HCT116 (cell line): ENCODE measurements around the gene CCNG1. TPM values are rescaled to one million over a fixed set of nuclear protein-coding genes. Genes with fewer than 3 reads are reported as not detected.

ENCODE experiments used
- ATAC-seq: fragments of 200-7000 bp; cut with Tn5 transposase; 2 replicates; pipeline ENCODE4 v1.9.1; 2020; ENCODE audit warnings: mild to moderate bottlenecking, moderate library complexity
- BruUV-seq: library from RNA; stranded (reverse); fragments of 400-500 nt; replicated peaks from 2 replicates; lab custom pipeline; 2021; lab: Mats Ljungman, UMichigan
- CTCF ChIA-PET: fragments of 300-600 bp; sonication (Branson Sonifier 250); formaldehyde crosslinking; loops from one replicate; lab custom pipeline; 2021; ENCODE audit warnings: antibody characterized with exemption; lab: Charles Lee
- POLR2A ChIA-PET: fragments of 300-600, 350-600 bp; sonication (Branson Sonifier 250); formaldehyde crosslinking; loops from one replicate; lab custom pipeline; 2021; ENCODE audit warnings: antibody characterized with exemption; lab: Charles Lee
- RAD21 ChIA-PET, 2 experiments: fragments of 300-600 bp; sonication (Branson Sonifier 250); formaldehyde crosslinking; loops; one replicate each; lab custom pipeline; 2023; ENCODE audit warnings: low total read pairs in 2 of 2; ENCODE audit not compliant: uncharacterized antibody in 2 of 2, unreplicated experiment in 2 of 2, low non-redundant PET in 1 of 2; lab: Charles Lee
- DNase-seq: peaks from one replicate; pipeline ENCODE4 v3.0.0-alpha.2; 2010; ENCODE audit warnings: low read depth, low spot score
- H2AFZ ChIP-seq: fragments of 200-600 bp; shearing (Covaris generic), sonication (generic); 2 replicates; pipeline ENCODE4 v1.6.1; 2017; ENCODE audit warnings: low read depth, mixed run types, mixed read lengths, antibody characterized with exemption, low read length; ENCODE audit not compliant: poor library complexity, severe bottlenecking
- H3K27ac ChIP-seq: 2 replicates; pipeline ENCODE4 v1.5.1; 2012; ENCODE audit warnings: low read depth, low read length
- H3K27me3 ChIP-seq: fragments of 200-600 bp; sonication (generic); 2 replicates; pipeline ENCODE4 v1.6.1; 2016; ENCODE audit warnings: mixed run types, low read length, mixed read lengths; ENCODE audit not compliant: insufficient read depth
- H3K36me3 ChIP-seq, 2 experiments: fragments of 200-500 bp in 1 of 2; fragments of 200-600 bp in 1 of 2; sonication (Bioruptor generic) in 1 of 2; sonication (generic) in 1 of 2; 2 replicates each; pipeline versions ENCODE4 v1.5.1 to v1.6.1; 2014 to 2016; ENCODE audit warnings: low read length in 2 of 2, inconsistent platforms in 1 of 2, mixed read lengths in 1 of 2, mixed run types in 1 of 2; ENCODE audit not compliant: insufficient read depth in 2 of 2, control insufficient read depth in 1 of 2
- H3K4me1 ChIP-seq, 2 experiments: fragments of 200-600 bp in 1 of 2; sonication (generic) in 1 of 2; 2 replicates each; pipeline versions ENCODE4 v1.5.1 to v1.6.1; 2012 to 2017; ENCODE audit warnings: low read length in 2 of 2, inconsistent platforms in 1 of 2, mild to moderate bottlenecking in 1 of 2, mixed read lengths in 1 of 2, mixed run types in 1 of 2, moderate library complexity in 1 of 2; ENCODE audit not compliant: insufficient read depth in 2 of 2, control insufficient read depth in 1 of 2
- H3K4me2 ChIP-seq: fragments of 200-600 bp; sonication (generic); 2 replicates; pipeline ENCODE4 v1.6.1; 2017; ENCODE audit warnings: mixed run types, low read length, mixed read lengths
- H3K4me3 ChIP-seq, 2 experiments: fragments of 200-600 bp in 1 of 2; sonication (generic) in 1 of 2; replicated peaks in 1 of 2; 2 replicates each; pipeline ENCODE4 v1.5.1; 2011 to 2016; ENCODE audit warnings: low read length in 2 of 2, control low read depth in 1 of 2, low read depth in 1 of 2, mild to moderate bottlenecking in 1 of 2, mixed read lengths in 1 of 2, mixed run types in 1 of 2
- H3K79me2 ChIP-seq: fragments of 200-600 bp; sonication (generic); 2 replicates; pipeline ENCODE4 v1.6.1; 2017; ENCODE audit warnings: mild to moderate bottlenecking, mixed run types, low read length, moderate library complexity, mixed read lengths; ENCODE audit not compliant: insufficient read depth
- H3K9ac ChIP-seq: fragments of 200-600 bp; sonication (generic); 2 replicates; pipeline ENCODE4 v1.6.1; 2016; ENCODE audit warnings: low read length, mixed read lengths
- H3K9me2 ChIP-seq: fragments of 200-600 bp; sonication (generic), shearing (Covaris generic); 2 replicates; pipeline ENCODE4 v1.6.1; 2017; ENCODE audit warnings: mixed run types, mild to moderate bottlenecking, moderate library complexity; ENCODE audit not compliant: insufficient read depth
- H3K9me3 ChIP-seq, 2 experiments: fragments of 200-500 bp in 1 of 2; fragments of 200-600 bp in 1 of 2; sonication (Bioruptor generic) in 1 of 2; sonication (generic) in 1 of 2; 2 replicates each; pipeline ENCODE4 v1.6.1; 2014 to 2017; ENCODE audit warnings: low read length in 2 of 2, mixed read lengths in 2 of 2, inconsistent platforms in 1 of 2, low read depth in 1 of 2, mild to moderate bottlenecking in 1 of 2, mixed run types in 1 of 2, moderate library complexity in 1 of 2; ENCODE audit not compliant: control insufficient read depth in 1 of 2, insufficient read depth in 1 of 2
- H4K20me1 ChIP-seq: fragments of 200-600 bp; sonication (generic), shearing (Covaris generic); 2 replicates; pipeline ENCODE4 v1.6.1; 2017; ENCODE audit warnings: mixed run types, mild to moderate bottlenecking, moderate library complexity; ENCODE audit not compliant: insufficient read depth
- ATF3 ChIP-seq: IDR thresholded peaks from 2 replicates; pipeline ENCODE4 v1.6.1; 2012
- RAD21 ChIP-seq: IDR thresholded peaks from 2 replicates; pipeline ENCODE4 v1.6.1; 2012; ENCODE audit warnings: low read depth, mild to moderate bottlenecking
- SIN3A ChIP-seq: IDR thresholded peaks from 2 replicates; pipeline ENCODE4 v1.6.1; 2012; ENCODE audit warnings: low read depth
- SP1 ChIP-seq: IDR thresholded peaks from 2 replicates; pipeline ENCODE4 v1.6.1; 2012; ENCODE audit warnings: low read depth
- SRF ChIP-seq: IDR thresholded peaks from 2 replicates; pipeline ENCODE4 v1.6.1; 2012; ENCODE audit warnings: low read depth
- YY1 ChIP-seq: IDR thresholded peaks from 2 replicates; pipeline ENCODE4 v1.6.1; 2011; ENCODE audit warnings: low read length, low read depth, moderate library complexity, mild to moderate bottlenecking; ENCODE audit not compliant: insufficient replicate concordance; ENCODE audit errors: extremely low read depth
- ZBTB33 ChIP-seq: IDR thresholded peaks from 2 replicates; pipeline ENCODE4 v1.6.1; 2011; ENCODE audit warnings: mild to moderate bottlenecking, low read length, moderate library complexity; ENCODE audit not compliant: insufficient replicate concordance; ENCODE audit errors: extremely low read depth
- ZFX ChIP-seq: fragments of 450-650 bp; IDR thresholded peaks from 2 replicates; pipeline ENCODE4 v1.6.1; 2017
- intact Hi-C: fragments of 100-400 bp; cut with micrococcal nuclease; formaldehyde crosslinking; loops from 2 replicates; pipeline ENCODE4 v1.10.0; 2022
- total RNA-seq: library from RNA; stranded (reverse); gene quantifications from one replicate; pipeline ENCODE4 v1.2.1, GENCODE V29; 2021; ENCODE audit not compliant: unreplicated experiment

Gene CCNG1
- total RNA-seq, 1 experiment from 2014 or later, result 176 TPM

GRCh38 chr5:163437011-163437308 is 435 bp upstream of the CCNG1 start (continued):
- TF ChIP-seq ATF3, result no peak

GRCh38 chr5:163439092-163439425 is 1.7 kb downstream of the CCNG1 start:
- Histone ChIP-seq H3K4me1 (peaks cover 0 to 14% of the 10 kb centered on the region in 2 experiments; a peak in 3 of 4 replicates), H3K9me2 (no peaks in the 10 kb centered on the region), H3K4me3 (no peak overlapping the region), H3K4me2 (peak overlapping the region; percentile 34; the same call in 1 of the 2 replicates), H3K36me3 (peaks cover 39% of the 10 kb centered on the region in 2 experiments), H3K27me3 (no peaks in the 10 kb centered on the region), H3K9ac (no peak overlapping the region), H3K9me3 (no peaks in the 10 kb centered on the region), H2AFZ (no peak overlapping the region), H4K20me1 (no peaks in the 10 kb centered on the region), H3K79me2 (peaks cover 49% of the 10 kb centered on the region), H3K27ac (no peak overlapping the region)
- no peak for DNase-seq
- ChIA-PET RAD21 (no interaction called here), CTCF (no interaction called here), POLR2A (interaction anchor here (0.7 to 4.2 kb wide), 2 partner anchors 20 to 1255 kb away, joined by 3 to 34 read pairs; partner anchors contain the start of genes HMMR and NUDCD2)
- BruUV-seq, result no TSS peak
- TF ChIP-seq RAD21 (no peak), SP1 (no peak), YY1 (no peak), ZBTB33 (no peak), ZFX (no peak), SRF (no peak), SIN3A (no peak)
- no peak for ATAC-seq
- intact Hi-C loops, result no loop called here
